HG03378 (cell line): ENCODE measurements around the gene CEBPE.
"Not testable (repeated sequence)": the region's sequence is repeated elsewhere in the genome, so short reads cannot be mapped to it uniquely, and the experiment has no call there.

ENCODE experiments used
- ATAC-seq: cut with Tn5 transposase; IDR thresholded peaks from one replicate; pipeline ENCODE4 v1.9.1; 2021; ENCODE audit warnings: mild to moderate bottlenecking, moderate library complexity; ENCODE audit not compliant: unreplicated experiment

The CEBPE gene

DNA sequence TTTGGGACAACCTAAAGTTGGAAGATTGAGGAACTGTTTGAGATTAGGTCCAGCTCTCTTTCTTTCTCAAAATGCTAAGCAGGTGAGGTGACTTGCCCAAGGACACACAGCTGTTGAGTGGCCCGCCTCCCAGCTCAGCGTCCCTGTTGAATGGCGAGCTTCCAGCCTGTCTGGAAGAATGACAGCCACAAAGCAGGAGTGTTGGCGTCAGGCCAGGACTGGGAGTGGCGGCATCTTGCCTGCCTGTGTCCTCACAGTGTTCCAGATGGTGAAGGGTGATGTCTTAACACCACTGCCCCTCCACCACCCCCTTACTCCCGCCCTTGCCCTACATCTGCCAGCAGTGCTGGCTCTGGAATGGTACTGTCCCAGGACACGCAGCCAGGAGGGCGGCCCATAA is 4.4 kb upstream of the CEBPE start:
- no peak for ATAC-seq

GRCh38 chr14:23122086-23122485 is 3.0 kb upstream of the CEBPE start:
- no peak for ATAC-seq

- ATAC-seq, result peak; percentile 48
Measured at GRCh38 chr14:23121361-23121771, 2.3 kb upstream of the CEBPE start.

GRCh38 chr14:23120541-23121251 is 1.6 kb upstream of the CEBPE start:
- ATAC-seq, result peak; percentile 61

DNA sequence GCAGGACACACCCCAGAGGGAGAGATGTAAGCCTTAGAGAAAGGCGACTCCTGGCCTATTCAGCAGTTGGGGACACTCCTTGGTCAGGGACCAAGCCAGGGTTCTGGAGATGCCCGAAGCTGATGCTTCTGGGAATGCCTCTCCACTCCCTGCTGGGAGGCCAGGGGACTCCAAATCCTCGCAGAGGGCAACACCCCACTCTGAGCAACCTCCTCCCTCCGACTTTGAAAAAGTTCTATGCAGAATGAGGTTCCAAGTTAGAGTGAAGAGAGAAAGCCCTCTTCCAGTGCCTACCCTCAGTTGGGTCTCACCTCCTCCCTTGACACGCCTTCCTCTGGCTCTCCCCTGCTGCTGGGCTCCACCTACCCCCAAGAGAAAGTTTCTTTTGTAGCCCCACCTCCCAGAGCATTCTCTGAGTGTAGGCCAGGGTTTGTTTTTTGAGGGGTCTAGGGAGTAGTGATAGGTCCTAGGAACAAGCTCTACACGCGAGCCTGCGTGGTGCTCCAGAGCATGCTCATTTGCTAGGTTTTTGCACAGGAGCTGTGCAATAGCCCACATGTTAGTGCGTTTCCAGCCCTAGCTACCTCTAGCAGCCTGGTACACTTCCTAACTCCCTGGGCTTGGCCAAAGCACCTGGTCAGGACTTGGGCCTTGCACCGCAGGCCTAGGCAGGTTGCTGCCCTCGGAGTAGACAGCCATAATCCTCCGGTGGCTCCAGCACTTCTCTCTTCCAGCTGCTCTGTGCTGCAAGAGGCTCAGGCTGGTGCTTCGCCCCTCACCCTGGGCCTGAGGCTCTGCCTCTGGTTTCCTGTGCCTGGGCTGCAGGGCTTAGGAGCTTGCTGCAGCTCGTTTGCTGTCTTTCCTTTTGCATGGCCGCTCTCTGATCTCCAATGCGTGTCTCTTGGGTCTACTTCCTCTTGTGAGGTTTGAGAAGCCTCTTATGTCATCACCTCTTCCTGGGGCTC is 590 bp upstream of the CEBPE start:
- ATAC-seq, result no peak

DNA sequence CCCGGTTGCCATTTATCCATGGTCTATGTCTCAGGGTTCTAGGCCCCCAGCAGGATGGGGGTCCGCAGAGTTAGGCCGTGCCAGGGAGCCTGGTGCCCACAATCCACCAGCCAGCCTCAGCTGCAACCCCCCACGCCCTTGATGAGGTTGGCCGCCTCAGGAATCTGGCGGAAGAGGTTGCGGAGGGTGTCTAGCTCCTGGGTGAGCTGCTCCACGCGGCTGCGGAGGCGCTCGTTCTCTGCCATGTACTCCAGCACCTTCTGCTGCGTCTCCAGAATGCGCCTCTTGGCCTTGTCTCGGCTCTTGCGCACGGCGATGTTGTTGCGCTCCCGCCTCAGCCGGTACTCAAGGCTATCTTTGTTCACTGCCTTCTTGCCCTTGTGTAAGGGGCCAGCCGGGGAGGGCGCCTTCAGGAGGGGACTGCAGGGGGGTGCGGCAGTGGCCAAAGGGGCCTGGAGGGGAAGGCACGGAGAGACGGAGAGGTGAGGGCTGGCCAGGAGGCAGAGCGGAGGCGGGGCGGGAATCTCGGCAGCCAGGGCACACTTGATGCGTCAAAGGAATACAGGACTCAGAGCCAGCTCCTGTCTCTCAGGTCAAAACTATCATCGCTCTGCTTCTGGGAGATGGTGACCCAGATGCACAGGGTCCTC is 1.6 kb downstream of the CEBPE start:
- no peak for ATAC-seq

- ATAC-seq, result no peak
Measured at GRCh38 chr14:23115918-23116317, 3.1 kb downstream of the CEBPE start.

DNA sequence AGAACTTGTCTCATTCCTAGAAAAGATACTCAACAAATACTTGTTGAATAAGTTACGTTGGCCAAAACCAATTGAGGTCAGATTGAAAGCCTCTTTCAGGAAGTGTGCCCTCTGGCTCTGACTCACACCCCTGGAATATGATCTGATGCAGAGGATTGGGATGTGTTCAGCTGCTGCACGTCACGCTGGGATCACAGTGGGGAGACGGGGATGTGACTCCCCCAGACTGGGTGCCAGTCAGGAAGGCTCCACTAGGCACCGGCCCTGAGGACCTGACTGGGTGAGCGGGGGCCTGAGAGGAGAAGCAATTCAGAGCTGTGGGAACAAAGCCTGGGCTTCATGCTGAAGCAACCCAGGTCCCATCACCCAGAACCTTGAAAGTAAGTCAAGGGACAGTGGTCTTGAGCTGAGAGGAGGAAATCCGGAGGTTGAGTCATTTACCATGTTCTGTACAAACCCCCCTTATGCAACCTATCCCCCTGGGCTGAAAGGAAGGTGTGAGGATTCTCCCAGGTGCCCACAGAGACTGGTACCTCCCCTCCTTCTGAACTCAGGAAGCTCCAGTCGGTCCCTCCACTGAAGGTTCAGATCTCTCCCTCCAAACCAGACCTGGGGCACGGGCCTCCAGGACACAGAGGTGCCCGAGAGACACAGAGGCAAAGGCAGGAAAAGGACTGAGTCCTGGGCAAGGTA is 3.9 kb downstream of the CEBPE start:
- no peak for ATAC-seq

GRCh38 chr14:23114669-23115038 is 4.4 kb downstream of the CEBPE start:
- ATAC-seq, result no peak

GRCh38 chr14:23114120-23114458 is 5.0 kb downstream of the CEBPE start:
- no peak for ATAC-seq

GRCh38 chr14:23113431-23114119 is 5.5 kb downstream of the CEBPE start:
- ATAC-seq, result no peak

GRCh38 chr14:23112359-23113178 is 6.5 kb downstream of the CEBPE start:
- no peak for ATAC-seq

GRCh38 chr14:23110579-23111365 is 8.3 kb downstream of the CEBPE start:
- ATAC-seq, result no peak

GRCh38 chr14:23109769-23110168 is 9.3 kb downstream of the CEBPE start:
- no peak for ATAC-seq

DNA sequence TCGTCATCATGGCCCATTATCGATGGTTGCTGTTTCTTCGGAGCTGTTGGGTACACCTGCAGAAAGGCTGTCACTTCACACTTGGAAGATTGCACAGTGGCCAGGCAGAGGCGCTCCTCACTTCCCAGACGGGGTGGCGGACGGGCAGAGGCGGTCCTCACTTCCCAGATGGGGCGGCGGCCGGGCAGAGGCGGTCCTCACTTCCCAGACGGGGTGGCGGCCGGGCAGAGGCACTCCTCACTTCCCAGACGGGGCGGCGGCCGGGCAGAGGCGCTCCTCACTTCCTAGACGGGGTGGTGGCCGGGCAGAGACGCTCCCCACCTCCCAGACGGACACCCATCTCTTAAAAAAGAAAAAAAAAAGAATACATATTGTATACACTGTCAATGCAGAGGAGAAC is 10.9 kb downstream of the CEBPE start:
- ATAC-seq, result not testable (repeated sequence)

DNA sequence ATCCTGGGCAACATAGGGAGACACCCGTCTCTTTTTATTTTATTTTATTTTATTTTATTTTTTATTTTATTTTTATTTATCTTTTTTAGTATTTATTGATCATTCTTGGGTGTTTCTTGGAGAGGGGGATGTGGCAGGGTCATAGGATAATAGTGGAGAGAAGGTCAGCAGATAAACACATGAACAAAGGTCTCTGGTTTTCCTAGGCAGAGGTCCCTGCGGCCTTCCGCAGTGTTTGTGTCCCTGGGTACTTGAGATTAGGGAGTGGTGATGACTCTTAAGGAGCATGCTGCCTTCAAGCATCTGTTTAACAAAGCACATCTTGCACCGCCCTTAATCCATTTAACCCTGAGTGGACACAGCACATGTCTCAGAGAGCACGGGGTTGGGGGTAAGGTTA is 11.4 kb downstream of the CEBPE start:
- not testable (repeated sequence) for ATAC-seq

DNA sequence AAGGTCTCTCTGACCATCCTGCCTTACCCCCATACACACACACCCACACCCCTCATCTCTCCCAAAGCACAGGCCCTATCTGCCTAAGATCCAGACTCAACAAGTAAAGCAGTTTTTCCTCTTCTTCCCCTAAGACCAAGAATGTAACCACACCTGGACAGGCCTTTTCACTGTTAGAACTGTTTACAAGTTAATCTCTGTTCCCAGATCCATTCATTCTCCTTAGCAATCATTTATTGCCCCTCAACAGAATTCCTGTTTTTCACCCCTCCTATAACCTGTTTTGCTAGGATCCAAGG is 12.4 kb downstream of the CEBPE start:
- no peak for ATAC-seq

- no peak for ATAC-seq
Measured at GRCh38 chr14:23105348-23105824, 13.7 kb downstream of the CEBPE start.
